ENCODE results near the gene MR1. TPM values are rescaled to one million over a fixed set of nuclear protein-coding genes. Genes with fewer than 3 reads are reported as not detected.

MR1 gene
- total and polyA plus RNA-seq, 2 of the 13 experiments (the other 11 are each of a cell fraction or from before 2014, with no cell fraction given): 7.7 to 10.4 TPM

DNA sequence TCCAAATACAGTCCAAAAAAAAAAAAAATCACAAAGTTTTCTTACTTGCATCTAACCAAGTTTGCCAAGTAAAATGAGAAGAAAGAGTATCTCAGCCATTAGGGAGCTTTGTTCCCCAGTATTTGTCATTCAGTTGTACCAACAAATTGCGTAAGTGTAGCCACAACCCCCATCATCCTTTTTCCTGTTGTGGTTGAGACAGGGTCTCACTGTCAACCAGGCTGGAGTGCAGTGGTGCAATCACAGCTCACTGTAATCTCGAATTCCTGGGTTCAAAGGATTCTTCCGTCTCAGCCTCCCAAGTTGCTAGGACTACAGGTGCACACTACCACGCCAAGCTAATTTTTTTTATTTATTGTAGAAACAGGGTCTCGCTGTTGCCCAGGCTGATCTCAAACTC, 20.6 kb upstream of the MR1 start (continued):
- TF ChIP-seq, protein P1, sequence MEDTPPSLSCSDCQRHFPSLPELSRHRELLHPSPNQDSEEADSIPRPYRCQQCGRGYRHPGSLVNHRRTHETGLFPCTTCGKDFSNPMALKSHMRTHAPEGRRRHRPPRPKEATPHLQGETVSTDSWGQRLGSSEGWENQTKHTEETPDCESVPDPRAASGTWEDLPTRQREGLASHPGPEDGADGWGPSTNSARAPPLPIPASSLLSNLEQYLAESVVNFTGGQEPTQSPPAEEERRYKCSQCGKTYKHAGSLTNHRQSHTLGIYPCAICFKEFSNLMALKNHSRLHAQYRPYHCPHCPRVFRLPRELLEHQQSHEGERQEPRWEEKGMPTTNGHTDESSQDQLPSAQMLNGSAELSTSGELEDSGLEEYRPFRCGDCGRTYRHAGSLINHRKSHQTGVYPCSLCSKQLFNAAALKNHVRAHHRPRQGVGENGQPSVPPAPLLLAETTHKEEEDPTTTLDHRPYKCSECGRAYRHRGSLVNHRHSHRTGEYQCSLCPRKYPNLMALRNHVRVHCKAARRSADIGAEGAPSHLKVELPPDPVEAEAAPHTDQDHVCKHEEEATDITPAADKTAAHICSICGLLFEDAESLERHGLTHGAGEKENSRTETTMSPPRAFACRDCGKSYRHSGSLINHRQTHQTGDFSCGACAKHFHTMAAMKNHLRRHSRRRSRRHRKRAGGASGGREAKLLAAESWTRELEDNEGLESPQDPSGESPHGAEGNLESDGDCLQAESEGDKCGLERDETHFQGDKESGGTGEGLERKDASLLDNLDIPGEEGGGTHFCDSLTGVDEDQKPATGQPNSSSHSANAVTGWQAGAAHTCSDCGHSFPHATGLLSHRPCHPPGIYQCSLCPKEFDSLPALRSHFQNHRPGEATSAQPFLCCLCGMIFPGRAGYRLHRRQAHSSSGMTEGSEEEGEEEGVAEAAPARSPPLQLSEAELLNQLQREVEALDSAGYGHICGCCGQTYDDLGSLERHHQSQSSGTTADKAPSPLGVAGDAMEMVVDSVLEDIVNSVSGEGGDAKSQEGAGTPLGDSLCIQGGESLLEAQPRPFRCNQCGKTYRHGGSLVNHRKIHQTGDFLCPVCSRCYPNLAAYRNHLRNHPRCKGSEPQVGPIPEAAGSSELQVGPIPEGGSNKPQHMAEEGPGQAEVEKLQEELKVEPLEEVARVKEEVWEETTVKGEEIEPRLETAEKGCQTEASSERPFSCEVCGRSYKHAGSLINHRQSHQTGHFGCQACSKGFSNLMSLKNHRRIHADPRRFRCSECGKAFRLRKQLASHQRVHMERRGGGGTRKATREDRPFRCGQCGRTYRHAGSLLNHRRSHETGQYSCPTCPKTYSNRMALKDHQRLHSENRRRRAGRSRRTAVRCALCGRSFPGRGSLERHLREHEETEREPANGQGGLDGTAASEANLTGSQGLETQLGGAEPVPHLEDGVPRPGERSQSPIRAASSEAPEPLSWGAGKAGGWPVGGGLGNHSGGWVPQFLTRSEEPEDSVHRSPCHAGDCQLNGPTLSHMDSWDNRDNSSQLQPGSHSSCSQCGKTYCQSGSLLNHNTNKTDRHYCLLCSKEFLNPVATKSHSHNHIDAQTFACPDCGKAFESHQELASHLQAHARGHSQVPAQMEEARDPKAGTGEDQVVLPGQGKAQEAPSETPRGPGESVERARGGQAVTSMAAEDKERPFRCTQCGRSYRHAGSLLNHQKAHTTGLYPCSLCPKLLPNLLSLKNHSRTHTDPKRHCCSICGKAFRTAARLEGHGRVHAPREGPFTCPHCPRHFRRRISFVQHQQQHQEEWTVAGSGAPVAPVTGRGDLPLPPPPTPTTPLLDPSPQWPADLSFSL (CRISPR knock-in tag; IDR thresholded peaks at IDR 0.05): no peak
- TF ChIP-seq POLR2AphosphoS5 (IDR thresholded peaks at IDR 0.05; ENCODE audit: low read depth, low read length): no peak
- TF ChIP-seq MYNN (CRISPR knock-in tag; IDR thresholded peaks at IDR 0.05; ENCODE audit: low read depth): no peak
- no peak for TF ChIP-seq NFKB2 (CRISPR knock-in tag; IDR thresholded peaks at IDR 0.05; ENCODE audit: borderline replicate concordance)
- TF ChIP-seq, protein P2, sequence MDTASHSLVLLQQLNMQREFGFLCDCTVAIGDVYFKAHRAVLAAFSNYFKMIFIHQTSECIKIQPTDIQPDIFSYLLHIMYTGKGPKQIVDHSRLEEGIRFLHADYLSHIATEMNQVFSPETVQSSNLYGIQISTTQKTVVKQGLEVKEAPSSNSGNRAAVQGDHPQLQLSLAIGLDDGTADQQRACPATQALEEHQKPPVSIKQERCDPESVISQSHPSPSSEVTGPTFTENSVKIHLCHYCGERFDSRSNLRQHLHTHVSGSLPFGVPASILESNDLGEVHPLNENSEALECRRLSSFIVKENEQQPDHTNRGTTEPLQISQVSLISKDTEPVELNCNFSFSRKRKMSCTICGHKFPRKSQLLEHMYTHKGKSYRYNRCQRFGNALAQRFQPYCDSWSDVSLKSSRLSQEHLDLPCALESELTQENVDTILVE (CRISPR knock-in tag; IDR thresholded peaks at IDR 0.05): no peak
- TF ChIP-seq ZNF891 (CRISPR knock-in tag; IDR thresholded peaks at IDR 0.05): no peak
- TF ChIP-seq ZKSCAN8 (CRISPR knock-in tag; IDR thresholded peaks at IDR 0.05; ENCODE audit: borderline replicate concordance): no peak
